Bronchial smooth muscle cell (primary cell): ENCODE data around the gene TRIM49C. TPM values are rescaled to one million over a fixed set of nuclear protein-coding genes. Genes with fewer than 3 reads are reported as not detected.

ENCODE experiments used
- total RNA-seq: library from RNA; depleted of rRNA; stranded (reverse); fragments of >200 nt; gene quantifications from 2 replicates; pipeline ENCODE4 v1.2.1, GENCODE V29; 2014

The TRIM49C gene, protein sequence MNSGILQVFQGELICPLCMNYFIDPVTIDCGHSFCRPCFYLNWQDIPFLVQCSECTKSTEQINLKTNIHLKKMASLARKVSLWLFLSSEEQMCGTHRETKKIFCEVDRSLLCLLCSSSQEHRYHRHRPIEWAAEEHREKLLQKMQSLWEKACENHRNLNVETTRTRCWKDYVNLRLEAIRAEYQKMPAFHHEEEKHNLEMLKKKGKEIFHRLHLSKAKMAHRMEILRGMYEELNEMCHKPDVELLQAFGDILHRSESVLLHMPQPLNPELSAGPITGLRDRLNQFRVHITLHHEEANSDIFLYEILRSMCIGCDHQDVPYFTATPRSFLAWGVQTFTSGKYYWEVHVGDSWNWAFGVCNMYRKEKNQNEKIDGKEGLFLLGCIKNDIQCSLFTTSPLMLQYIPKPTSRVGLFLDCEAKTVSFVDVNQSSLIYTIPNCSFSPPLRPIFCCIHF
- total RNA-seq: not detected in 2 replicates

DNA sequence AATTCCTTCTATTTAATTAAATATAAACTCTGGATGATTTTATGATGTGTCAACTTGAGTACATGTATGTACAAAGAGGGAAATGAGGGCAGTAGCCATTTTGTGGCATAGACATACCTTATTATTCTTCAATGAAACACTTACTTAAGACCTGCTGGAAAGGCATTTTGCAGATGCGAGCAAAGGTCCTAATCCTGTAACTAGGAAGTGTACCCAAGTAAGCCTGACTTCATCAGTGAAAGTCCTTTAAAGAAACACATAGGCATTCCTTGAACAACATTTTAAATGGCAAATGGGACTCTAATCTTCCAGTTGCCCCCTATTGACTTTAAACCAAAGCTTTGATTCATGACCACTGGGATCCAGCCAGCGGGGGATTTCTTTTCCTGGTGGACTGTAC lies at the start of gene TRIM49C:
Gene TRIM49C (plus strand): TSS at position 301 of the 400 bp plus-strand sequence. CDS start 4,106 bp downstream, outside the sequence.

DNA sequence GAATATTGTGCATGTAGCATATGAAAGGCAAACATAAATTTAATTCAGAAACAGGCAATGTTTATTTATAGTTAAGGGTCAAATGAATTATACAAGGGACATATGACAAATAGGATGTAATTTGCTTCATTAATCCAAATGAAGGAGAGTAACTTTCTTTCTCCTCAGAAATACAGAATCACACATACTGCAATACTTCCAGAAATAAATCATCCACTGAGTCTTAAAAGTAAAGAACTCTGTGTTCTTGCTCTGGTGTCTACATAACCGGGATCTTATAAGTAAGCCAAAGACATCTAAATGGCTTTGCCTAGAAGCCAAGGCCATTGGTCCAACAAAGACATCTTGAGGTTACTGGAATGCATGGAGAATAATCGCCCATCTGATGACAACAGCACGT lies 54.7 kb downstream of the TRIM49C start, which contains the start of gene UBTFL1:
Gene UBTFL1 (plus strand): TSS at position 301 of the 400 bp plus-strand sequence. CDS start 0 bp downstream, at position 301.

Other genes with a start within 250 kb of the TRIM49C start
- gene TRIM49, start 222.5 kb upstream of the TRIM49C start, total RNA-seq: not detected in 2 replicates
- not detected in 2 replicates for gene TRIM64B, start 152.6 kb upstream of the TRIM49C start, total RNA-seq
- not detected in 2 replicates for gene TRIM49D1, start 108.9 kb upstream of the TRIM49C start, total RNA-seq
- not detected in 2 replicates for gene TRIM49D2, start 107.0 kb upstream of the TRIM49C start, total RNA-seq
- not detected in 2 replicates for gene TRIM64, start 65.1 kb upstream of the TRIM49C start, total RNA-seq
- gene UBTFL1, start 54.8 kb downstream of the TRIM49C start, total RNA-seq: not detected in 2 replicates
- 0.47 and 1.7 TPM in 2 replicates for gene NAALAD2, start 103.6 kb downstream of the TRIM49C start, total RNA-seq
- 25.8 and 27.6 TPM in 2 replicates for gene CHORDC1, start 191.9 kb downstream of the TRIM49C start, total RNA-seq